ENCODE data around the gene UBE4B. TPM values are rescaled to one million over a fixed set of nuclear protein-coding genes. Genes with fewer than 3 reads are reported as not detected.

UBE4B gene
- total and polyA plus RNA-seq, 9 donors: 26.3 to 46.9 (median 38.9) TPM

GRCh38 chr1:10114746-10115145, 82.0 kb downstream of the UBE4B start:
- WGBS, 3 donors: 92 to 94% (median 93%) methylated on average over 6 of the region's 6 CpGs
- H3K4me3 ChIP-seq: no peak overlapping the region
- no peaks in the 10 kb centered on the region for H3K9me3 ChIP-seq
- no peak for DNase-seq
- peaks cover 3% of the 10 kb centered on the region for H3K36me3 ChIP-seq
- H3K4me1 ChIP-seq (ENCODE audit: insufficient read depth): no peaks in the 10 kb centered on the region
- intact Hi-C loops (cut with DNase I): no loop called here
- H3K27ac ChIP-seq: no peak overlapping the region
- TF ChIP-seq CTCF (IDR thresholded peaks at IDR 0.05) (no peak), POLR2A (IDR thresholded peaks at IDR 0.05) (no peak), EP300 (IDR thresholded peaks at IDR 0.05) (no peak)
- H3K27me3 ChIP-seq: no peaks in the 10 kb centered on the region

- WGBS, 3 donors: 93 to 96% (median 94%) methylated on average over 1 of the region's 1 CpG
- DNase-seq: no peak
- Histone ChIP-seq H3K27me3 (no peaks in the 10 kb centered on the region), H3K9me3 (no peaks in the 10 kb centered on the region), H3K36me3 (peaks cover 3% of the 10 kb centered on the region), H3K4me3 (no peak overlapping the region), H3K27ac (no peak overlapping the region), H3K4me1 (ENCODE audit: insufficient read depth) (no peaks in the 10 kb centered on the region)
- no peak for TF ChIP-seq EP300 (IDR thresholded peaks at IDR 0.05)
- TF ChIP-seq POLR2A (IDR thresholded peaks at IDR 0.05): no peak
- TF ChIP-seq CTCF (IDR thresholded peaks at IDR 0.05): no peak
- intact Hi-C loops (cut with DNase I): no loop called here
These were observed 84.4 kb downstream of the UBE4B start for GRCh38 chr1:10117132-10117531.

GRCh38 chr1:10117865-10118264, 85.1 kb downstream of the UBE4B start:
- Histone ChIP-seq H3K9me3 (no peaks in the 10 kb centered on the region), H3K36me3 (peaks cover 3% of the 10 kb centered on the region), H3K27me3 (no peaks in the 10 kb centered on the region), H3K27ac (no peak overlapping the region), H3K4me3 (no peak overlapping the region), H3K4me1 (ENCODE audit: insufficient read depth) (no peaks in the 10 kb centered on the region)
- 77 to 88% (median 84%) methylated on average over 9 of the region's 9 CpGs for WGBS, 3 donors
- TF ChIP-seq EP300 (IDR thresholded peaks at IDR 0.05) (no peak), CTCF (IDR thresholded peaks at IDR 0.05) (no peak), POLR2A (IDR thresholded peaks at IDR 0.05) (no peak)
- intact Hi-C loops (cut with DNase I): no loop called here
- no peak for DNase-seq

- Histone ChIP-seq H3K27ac (no peak overlapping the region), H3K4me3 (no peak overlapping the region), H3K27me3 (no peaks in the 10 kb centered on the region), H3K36me3 (peaks cover 3% of the 10 kb centered on the region), H3K4me1 (ENCODE audit: insufficient read depth) (no peaks in the 10 kb centered on the region), H3K9me3 (no peaks in the 10 kb centered on the region)
- WGBS, 3 donors: 95 to 96% (median 96%) methylated on average over 7 of the region's 7 CpGs
- TF ChIP-seq POLR2A (IDR thresholded peaks at IDR 0.05): no peak
- no peak for TF ChIP-seq EP300 (IDR thresholded peaks at IDR 0.05)
- TF ChIP-seq CTCF (IDR thresholded peaks at IDR 0.05): no peak
- intact Hi-C loops (cut with DNase I): no loop called here
- no peak for DNase-seq
These were observed 88.9 kb downstream of the UBE4B start for GRCh38 chr1:10121688-10122087.

GRCh38 chr1:10122926-10123325, 90.2 kb downstream of the UBE4B start:
- H3K36me3 ChIP-seq: peaks cover 3% of the 10 kb centered on the region
- intact Hi-C loops (cut with DNase I): no loop called here
- H3K4me1 ChIP-seq (ENCODE audit: insufficient read depth): no peaks in the 10 kb centered on the region
- H3K9me3 ChIP-seq: no peaks in the 10 kb centered on the region
- 53 to 56% (median 54%) methylated on average over 10 of the region's 10 CpGs for WGBS, 3 donors
- TF ChIP-seq POLR2A (IDR thresholded peaks at IDR 0.05): no peak
- TF ChIP-seq CTCF (IDR thresholded peaks at IDR 0.05): no peak
- TF ChIP-seq EP300 (IDR thresholded peaks at IDR 0.05): no peak
- no peak overlapping the region for H3K27ac ChIP-seq
- no peaks in the 10 kb centered on the region for H3K27me3 ChIP-seq
- no peak overlapping the region for H3K4me3 ChIP-seq
- no peak for DNase-seq
